GM20431 (cell line): Measurements from ENCODE around the gene SLC47A2.

Source experiments
- in situ Hi-C: fragments of 300-500 bp; cut with MseI, MboI; formaldehyde crosslinking; loops from one replicate; pipeline ENCODE4 v1.15.0; 2020; ENCODE audit warnings: low sequenced_read_pairs; ENCODE audit not compliant: unreplicated experiment

The SLC47A2 gene

GRCh38 chr17:19747829-19748806 lies 31.7 kb upstream of the SLC47A2 start, which contains the start of gene ALDH3A1:
ALDH3A1 (minus strand) TSS chr17:19748298; CDS start chr17:19745129, 3,169 bp downstream.
- in situ Hi-C loops: no loop called here

- in situ Hi-C loops: no loop called here
Observed at GRCh38 chr17:19747159-19747719, 30.9 kb upstream of the SLC47A2 start.

GRCh38 chr17:19746517-19746916 lies 30.1 kb upstream of the SLC47A2 start:
- in situ Hi-C loops: no loop called here

GRCh38 chr17:19744922-19745757 lies 28.8 kb upstream of the SLC47A2 start:
- in situ Hi-C loops: no loop called here

GRCh38 chr17:19744492-19744891 lies 28.1 kb upstream of the SLC47A2 start:
- in situ Hi-C loops: no loop called here

GRCh38 chr17:19743101-19744100 lies 27.0 kb upstream of the SLC47A2 start:
- in situ Hi-C loops: no loop called here

GRCh38 chr17:19742495-19742894 lies 26.1 kb upstream of the SLC47A2 start:
- in situ Hi-C loops: no loop called here

GRCh38 chr17:19741832-19742457 lies 25.6 kb upstream of the SLC47A2 start:
- in situ Hi-C loops: no loop called here

- in situ Hi-C loops: no loop called here
Observed at GRCh38 chr17:19740933-19741332, 24.5 kb upstream of the SLC47A2 start.

- in situ Hi-C loops: no loop called here
Observed at GRCh38 chr17:19739241-19740201, 23.1 kb upstream of the SLC47A2 start.

- in situ Hi-C loops: no loop called here
Observed at GRCh38 chr17:19738757-19739156, 22.4 kb upstream of the SLC47A2 start.

- in situ Hi-C loops: no loop called here
Observed at GRCh38 chr17:19738073-19738449, 21.7 kb upstream of the SLC47A2 start.

GRCh38 chr17:19737305-19738072 lies 21.1 kb upstream of the SLC47A2 start:
- in situ Hi-C loops: no loop called here

GRCh38 chr17:19736071-19736470 lies 19.7 kb upstream of the SLC47A2 start:
- in situ Hi-C loops: no loop called here

- in situ Hi-C loops: no loop called here
Observed at GRCh38 chr17:19733953-19734526, 17.7 kb upstream of the SLC47A2 start.

GRCh38 chr17:19731626-19732025 lies 15.2 kb upstream of the SLC47A2 start:
- in situ Hi-C loops: no loop called here

GRCh38 chr17:19730843-19731242 lies 14.5 kb upstream of the SLC47A2 start:
- in situ Hi-C loops: no loop called here
